GM10266 (cell line): ENCODE data around the gene SH3BGRL2.

Experiments used
- DNase-seq: peaks from one replicate; pipeline ENCODE4 v3.0.0; 2012; ENCODE audit errors: extremely low spot score
- TF ChIP-seq, protein P1 (sequence below): IDR thresholded peaks from 2 replicates; pipeline ENCODE4 v1.5.1; 2012; ENCODE audit warnings: mild to moderate bottlenecking, low read depth; ENCODE audit not compliant: control insufficient read depth, insufficient read depth; ENCODE audit errors: missing control alignments

The SH3BGRL2 gene

DNA sequence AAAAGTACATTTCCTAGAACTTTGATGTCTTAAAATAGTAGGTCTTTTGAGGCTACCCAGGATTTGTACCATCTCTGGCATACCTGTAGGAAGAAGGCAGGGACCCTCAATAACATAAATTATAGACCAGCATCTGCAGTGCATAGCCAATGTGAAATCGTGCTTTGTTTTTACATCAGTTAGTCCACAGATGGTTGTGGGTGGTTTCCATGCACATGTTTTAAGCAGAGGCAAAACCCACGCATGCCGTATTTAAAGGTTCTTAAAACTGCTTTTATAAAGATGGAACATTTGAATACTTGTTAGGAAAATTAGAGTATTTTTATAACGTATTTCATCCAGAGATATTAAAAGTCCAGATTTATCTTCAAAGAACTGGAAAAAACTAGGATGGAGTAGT lies 66.3 kb downstream of the SH3BGRL2 start:
- TF ChIP-seq, protein P1, sequence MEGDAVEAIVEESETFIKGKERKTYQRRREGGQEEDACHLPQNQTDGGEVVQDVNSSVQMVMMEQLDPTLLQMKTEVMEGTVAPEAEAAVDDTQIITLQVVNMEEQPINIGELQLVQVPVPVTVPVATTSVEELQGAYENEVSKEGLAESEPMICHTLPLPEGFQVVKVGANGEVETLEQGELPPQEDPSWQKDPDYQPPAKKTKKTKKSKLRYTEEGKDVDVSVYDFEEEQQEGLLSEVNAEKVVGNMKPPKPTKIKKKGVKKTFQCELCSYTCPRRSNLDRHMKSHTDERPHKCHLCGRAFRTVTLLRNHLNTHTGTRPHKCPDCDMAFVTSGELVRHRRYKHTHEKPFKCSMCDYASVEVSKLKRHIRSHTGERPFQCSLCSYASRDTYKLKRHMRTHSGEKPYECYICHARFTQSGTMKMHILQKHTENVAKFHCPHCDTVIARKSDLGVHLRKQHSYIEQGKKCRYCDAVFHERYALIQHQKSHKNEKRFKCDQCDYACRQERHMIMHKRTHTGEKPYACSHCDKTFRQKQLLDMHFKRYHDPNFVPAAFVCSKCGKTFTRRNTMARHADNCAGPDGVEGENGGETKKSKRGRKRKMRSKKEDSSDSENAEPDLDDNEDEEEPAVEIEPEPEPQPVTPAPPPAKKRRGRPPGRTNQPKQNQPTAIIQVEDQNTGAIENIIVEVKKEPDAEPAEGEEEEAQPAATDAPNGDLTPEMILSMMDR = no peak
- DNase-seq = no peak

DNA sequence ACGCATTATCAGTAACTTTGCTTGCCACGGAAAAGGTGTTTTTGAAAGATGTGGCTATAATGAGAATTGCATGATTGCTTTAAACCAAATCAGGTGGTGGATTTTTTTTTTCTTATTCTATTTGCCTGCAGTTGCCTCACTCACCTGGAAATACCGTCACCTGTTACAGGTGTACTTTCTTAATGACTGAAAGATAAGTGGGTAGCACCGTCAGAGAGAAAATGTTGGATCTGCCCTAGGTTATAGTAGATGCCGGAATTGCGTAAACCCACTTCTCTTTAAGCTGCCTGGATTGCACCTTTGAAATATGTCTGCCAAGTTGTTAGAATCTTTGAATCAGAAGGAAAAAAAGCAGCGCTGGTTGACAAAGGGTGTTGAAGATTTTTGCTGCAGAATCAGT lies 68.5 kb downstream of the SH3BGRL2 start:
- DNase-seq = no peak
- TF ChIP-seq, protein P1 = no peak

DNA sequence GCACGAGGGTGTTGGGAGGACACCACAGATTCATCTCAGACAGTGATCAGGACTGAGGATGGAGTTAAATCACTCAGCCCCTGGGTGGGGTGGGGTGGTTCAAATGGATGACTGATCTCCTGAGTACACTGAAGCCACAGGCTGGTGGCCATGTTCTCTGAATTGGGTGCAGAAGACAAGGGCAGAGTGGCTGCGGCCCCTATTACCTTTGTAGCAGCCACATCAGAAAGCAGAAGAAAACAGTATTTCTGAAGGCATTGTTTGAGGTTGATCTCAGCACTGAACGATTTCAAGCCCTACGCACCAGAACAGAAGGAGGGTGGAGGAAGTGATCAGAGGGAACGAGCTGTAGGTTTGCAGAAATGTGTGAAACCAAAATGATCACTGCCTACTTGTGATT lies 71.6 kb downstream of the SH3BGRL2 start:
- no peak for DNase-seq
- TF ChIP-seq, protein P1 = no peak

DNA sequence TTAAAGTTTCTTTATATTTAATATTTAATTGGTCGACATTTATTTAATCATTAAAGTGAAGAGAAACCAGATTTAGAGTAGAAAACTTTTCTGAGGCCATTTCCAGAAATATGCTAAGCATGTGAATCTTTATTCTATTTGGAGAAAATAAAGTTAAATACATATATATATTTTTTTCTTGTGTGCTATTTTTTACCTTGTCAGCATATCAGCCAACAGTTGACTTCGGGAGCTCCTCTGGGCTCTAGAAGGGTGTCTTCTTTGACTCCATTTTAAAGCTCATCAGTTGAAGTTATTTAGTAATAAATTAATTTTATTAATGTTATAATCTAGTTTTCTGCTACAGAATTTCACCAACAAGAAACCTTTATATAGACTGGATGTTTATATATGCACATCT lies 73.1 kb downstream of the SH3BGRL2 start:
- TF ChIP-seq, protein P1 = no peak
- DNase-seq = no peak

GRCh38 chr6:79705456-79705995 lies 74.4 kb downstream of the SH3BGRL2 start:
- TF ChIP-seq, protein P1 = no peak
- DNase-seq = no peak

GRCh38 chr6:79706527-79706926 lies 75.4 kb downstream of the SH3BGRL2 start:
- DNase-seq = no peak

DNA sequence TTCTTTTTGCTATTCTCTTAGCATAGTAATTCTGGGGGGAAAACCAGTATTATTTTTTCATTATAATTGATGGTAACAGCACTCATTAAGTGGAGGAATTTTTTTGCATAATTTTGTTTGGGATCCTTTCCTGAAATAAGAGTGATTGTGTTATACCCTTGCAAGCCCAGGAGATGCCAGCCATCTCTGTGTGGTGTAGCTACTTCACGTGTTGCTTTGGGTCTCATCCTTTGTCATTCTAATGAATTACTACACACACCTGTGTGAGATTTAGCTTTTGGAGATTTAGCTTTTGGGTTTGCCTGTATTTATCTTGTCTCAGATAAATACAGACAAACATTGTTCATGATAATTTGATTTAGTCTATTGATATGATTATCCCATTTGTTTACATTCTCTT lies 76.5 kb downstream of the SH3BGRL2 start:
- TF ChIP-seq, protein P1 = no peak
- DNase-seq = no peak

More at GRCh38 chr6:79706527-79706926, 75.4 kb downstream of the SH3BGRL2 start:
- TF ChIP-seq, protein P1 = no peak
